GM12873 (cell line): ENCODE results near the gene MX1.

Experiments
- CTCF ChIP-seq: IDR thresholded peaks from 2 replicates; pipeline ENCODE4 v1.5.1; 2012; ENCODE audit warnings: low read depth, mild to moderate bottlenecking, moderate library complexity, low read length, control low read depth; ENCODE audit not compliant: insufficient read depth; ENCODE audit errors: missing control alignments

The MX1 gene

DNA sequence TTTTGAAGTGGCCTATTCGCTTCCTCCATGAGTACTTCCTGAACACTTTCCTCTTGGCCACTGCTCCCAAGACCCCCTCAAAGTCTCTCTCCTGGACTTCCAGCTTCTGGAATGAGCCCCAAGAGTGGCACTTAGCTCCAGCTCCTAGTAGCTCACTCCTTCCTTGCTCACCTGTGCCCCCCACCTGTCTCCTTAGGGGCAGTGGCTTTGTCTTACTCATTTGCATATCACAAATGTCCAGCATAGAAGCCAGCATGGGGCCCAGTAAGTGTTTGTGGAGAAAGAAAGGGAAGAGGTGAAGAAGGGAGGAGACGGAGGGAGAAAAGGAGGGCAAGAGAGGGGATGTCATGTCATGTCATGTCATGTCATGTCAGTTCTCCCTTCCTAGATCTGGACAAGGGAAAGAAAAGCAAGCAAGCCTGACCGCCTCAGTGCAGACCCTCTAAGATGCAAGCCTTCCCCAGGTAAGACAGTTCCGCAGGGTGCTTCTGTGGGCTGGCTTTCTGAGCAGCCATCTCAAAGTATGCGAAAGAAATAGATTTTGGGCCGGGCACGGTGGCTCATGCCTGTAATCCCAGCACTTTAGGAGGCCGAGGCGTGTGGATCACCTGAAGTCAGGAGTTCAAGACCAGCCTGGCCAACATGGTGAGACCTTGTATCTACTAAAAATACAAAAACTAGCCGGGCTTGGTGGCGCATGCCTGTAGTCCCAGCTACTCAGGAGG, 6.9 kb upstream of the MX1 start:
- no peak for TF ChIP-seq CTCF

DNA sequence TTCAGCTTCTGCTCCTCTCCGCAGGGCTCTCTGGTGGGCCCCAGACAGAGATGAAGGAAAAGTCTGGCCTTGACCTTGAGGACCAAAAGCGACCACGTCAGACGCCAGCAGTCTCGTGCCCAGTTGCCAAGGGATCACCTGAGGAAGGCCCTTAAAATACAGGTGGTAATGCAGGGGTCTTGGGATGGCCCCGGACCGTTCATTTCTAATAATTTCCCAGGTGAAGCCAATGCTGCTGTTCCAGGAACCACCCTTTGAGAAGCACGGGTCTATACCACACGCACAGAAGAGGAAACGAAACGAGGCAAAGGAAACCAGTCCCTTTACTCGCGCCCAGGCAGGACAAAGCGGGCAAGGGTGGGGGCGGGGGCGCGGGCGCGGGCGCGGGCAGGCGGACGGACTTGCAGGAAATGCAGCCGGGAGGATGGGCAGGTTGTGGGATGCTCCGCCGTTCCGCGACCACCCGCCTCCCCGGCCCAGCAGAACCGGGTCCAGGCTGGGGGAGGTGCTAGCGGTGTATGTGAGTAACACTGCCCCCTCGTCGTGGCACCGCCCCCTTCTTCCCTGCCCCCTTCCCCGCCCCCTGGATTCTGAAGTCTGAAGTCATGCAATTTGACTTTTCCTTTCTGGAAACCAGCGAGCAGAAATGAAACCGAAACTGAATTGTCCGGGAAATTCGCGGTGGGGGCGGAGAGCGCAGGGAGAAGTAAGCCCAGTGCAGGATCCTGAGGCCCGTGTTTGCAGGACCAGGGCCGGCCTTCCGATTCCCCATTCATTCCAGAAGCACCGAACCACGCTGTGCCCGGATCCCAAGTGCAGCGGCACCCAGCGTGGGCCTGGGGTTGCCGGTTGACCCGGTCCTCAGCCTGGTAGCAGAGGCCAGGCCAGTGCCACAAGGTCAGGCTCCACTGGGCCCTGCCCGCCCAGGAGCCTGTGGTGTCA, 5.8 kb upstream of the MX1 start:
- no peak for TF ChIP-seq CTCF

GRCh38 chr21:41422546-41423304, 3.3 kb upstream of the MX1 start:
- no peak for TF ChIP-seq CTCF

DNA sequence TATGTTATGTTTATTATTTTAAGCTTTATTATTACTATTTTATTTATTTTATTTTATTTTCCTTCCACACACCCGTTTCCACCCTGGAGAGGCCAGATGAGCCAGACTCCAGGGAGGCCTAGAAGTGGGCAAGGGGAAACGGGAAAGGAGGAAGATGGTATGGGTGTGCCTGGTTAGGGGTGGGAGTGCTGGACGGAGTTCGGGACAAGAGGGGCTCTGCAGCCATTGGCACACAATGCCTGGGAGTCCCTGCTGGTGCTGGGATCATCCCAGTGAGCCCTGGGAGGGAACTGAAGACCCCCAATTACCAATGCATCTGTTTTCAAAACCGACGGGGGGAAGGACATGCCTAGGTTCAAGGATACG, 468 bp upstream of the MX1 start:
- TF ChIP-seq CTCF, result no peak

GRCh38 chr21:41426676-41427404, 801 bp downstream of the MX1 start:
- TF ChIP-seq CTCF, result no peak

- no peak for TF ChIP-seq CTCF
Observed at GRCh38 chr21:41427556-41427955, 1.5 kb downstream of the MX1 start.
